ENCODE measurements around the gene IBA57. TPM values are rescaled to one million over a fixed set of nuclear protein-coding genes. Genes with fewer than 3 reads are reported as not detected.

IBA57 gene
- total and polyA plus RNA-seq, 4 donors: 2.8 to 21.4 (median 6.9) TPM

DNA sequence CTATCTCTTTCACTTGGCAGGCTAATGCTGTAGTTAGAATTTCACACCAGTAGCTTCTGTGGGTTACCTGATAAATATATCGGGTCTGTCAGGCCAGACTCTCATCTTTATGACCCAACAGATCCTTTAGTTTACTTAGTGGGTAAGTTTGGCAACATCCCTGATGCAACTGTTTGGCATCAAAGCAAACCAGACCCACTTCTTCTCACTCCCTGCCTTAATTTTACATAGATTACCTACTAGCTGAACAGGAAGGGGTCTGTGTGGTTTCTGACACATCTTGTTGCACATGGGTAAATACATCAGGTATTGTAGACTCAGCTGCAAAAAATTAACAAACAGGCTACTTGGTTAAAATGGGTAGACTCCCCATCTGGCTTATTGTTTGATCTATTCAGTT lies 28.7 kb upstream of the IBA57 start:
- 31 to 60% methylated on average over 1 of the region's 1 CpG for WGBS, 2 donors
- Histone ChIP-seq H3K4me3 (no peak overlapping the region), H3K27me3 (ENCODE audit: control insufficient read depth in 3 of 3, insufficient read depth in 3 of 3, low read length in 2 of 3) (no peaks in the 10 kb centered on the region), H3K36me3 (ENCODE audit: control insufficient read depth in 4 of 4, insufficient read depth in 4 of 4, low read length in 4 of 4) (peaks cover 0 to 3% (median under 1%) of the 10 kb centered on the region in 4 donors), H3K9me3 (ENCODE audit: control insufficient read depth in 4 of 4, insufficient read depth in 3 of 4, low read length in 3 of 4) (no peaks in the 10 kb centered on the region), H3K9ac (ENCODE audit: insufficient read depth in 1 of 2, low read length in 2 of 2) (no peak overlapping the region), H3K4me1 (ENCODE audit: control insufficient read depth in 5 of 5, insufficient read depth in 5 of 5, low read length in 5 of 5) (peaks cover 0 to 13% (median 3%) of the 10 kb centered on the region in 5 donors), H3K27ac (ENCODE audit: low read depth in 1 of 2, low read length in 1 of 2) (no peak overlapping the region)
- TF ChIP-seq, protein P1, sequence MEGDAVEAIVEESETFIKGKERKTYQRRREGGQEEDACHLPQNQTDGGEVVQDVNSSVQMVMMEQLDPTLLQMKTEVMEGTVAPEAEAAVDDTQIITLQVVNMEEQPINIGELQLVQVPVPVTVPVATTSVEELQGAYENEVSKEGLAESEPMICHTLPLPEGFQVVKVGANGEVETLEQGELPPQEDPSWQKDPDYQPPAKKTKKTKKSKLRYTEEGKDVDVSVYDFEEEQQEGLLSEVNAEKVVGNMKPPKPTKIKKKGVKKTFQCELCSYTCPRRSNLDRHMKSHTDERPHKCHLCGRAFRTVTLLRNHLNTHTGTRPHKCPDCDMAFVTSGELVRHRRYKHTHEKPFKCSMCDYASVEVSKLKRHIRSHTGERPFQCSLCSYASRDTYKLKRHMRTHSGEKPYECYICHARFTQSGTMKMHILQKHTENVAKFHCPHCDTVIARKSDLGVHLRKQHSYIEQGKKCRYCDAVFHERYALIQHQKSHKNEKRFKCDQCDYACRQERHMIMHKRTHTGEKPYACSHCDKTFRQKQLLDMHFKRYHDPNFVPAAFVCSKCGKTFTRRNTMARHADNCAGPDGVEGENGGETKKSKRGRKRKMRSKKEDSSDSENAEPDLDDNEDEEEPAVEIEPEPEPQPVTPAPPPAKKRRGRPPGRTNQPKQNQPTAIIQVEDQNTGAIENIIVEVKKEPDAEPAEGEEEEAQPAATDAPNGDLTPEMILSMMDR (IDR thresholded peaks at IDR 0.05; ENCODE audit: control extremely low read depth, extremely low read depth): no peak
- DNase-seq (no peak), ATAC-seq (ENCODE audit: insufficient read depth, low FRiP score) (no peak)

DNA sequence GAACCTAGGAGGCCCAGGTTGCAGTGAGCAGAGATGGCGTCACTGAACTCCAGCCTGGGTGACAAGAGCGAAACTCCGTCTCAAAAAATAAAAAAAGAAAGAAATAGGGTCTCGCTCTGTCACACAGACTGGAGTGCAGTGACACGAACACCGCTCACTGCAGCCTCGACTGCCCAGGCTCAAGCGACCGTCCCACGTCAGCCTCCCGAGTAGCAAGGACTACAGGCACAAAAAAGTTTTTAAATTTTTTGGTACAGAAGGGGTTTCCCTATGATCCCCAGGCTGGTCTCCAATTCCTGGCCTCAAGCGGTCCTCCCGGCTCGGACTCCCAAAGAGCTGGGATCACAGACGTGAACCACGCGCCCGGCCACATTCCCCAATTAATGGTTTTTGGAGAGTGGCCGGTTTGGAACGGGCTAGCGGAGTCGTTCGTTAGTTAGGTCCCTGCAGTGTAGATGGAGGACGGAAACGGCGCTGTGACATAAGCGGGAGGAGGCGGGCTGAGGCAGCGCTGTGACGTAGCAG lies 26.1 kb upstream of the IBA57 start:
- WGBS, 2 donors: 23 to 24% methylated on average over 30 of the region's 30 CpGs
- TF ChIP-seq, protein P1 (IDR thresholded peaks at IDR 0.05; ENCODE audit: control extremely low read depth, extremely low read depth): no peak
- Histone ChIP-seq H3K4me3 (peak overlapping the region; percentile 45), H3K4me1 (ENCODE audit: control insufficient read depth in 5 of 5, insufficient read depth in 5 of 5, low read length in 5 of 5) (peaks cover 0 to 30% (median 6%) of the 10 kb centered on the region in 5 donors), H3K27ac (ENCODE audit: low read depth in 1 of 2, low read length in 1 of 2) (peak overlapping the region; percentile 91 to 99), H3K9ac (ENCODE audit: insufficient read depth in 1 of 2, low read length in 2 of 2) (peak overlapping the region; percentile 67 to 77), H3K27me3 (ENCODE audit: control insufficient read depth in 3 of 3, insufficient read depth in 3 of 3, low read length in 2 of 3) (no peaks in the 10 kb centered on the region), H3K36me3 (ENCODE audit: control insufficient read depth in 4 of 4, insufficient read depth in 4 of 4, low read length in 4 of 4) (peaks cover 0 to 7% (median 2%) of the 10 kb centered on the region in 4 donors), H3K9me3 (ENCODE audit: control insufficient read depth in 4 of 4, insufficient read depth in 3 of 4, low read length in 3 of 4) (no peaks in the 10 kb centered on the region)
- DNase-seq (no peak), ATAC-seq (ENCODE audit: insufficient read depth, low FRiP score) (no peak)

GRCh38 chr1:228139931-228140723 lies 25.5 kb upstream of the IBA57 start, which contains the start of gene GUK1:
GUK1 (plus strand) TSS chr1:228140279; CDS start chr1:228140303, 24 bp downstream.
- Histone ChIP-seq H3K27me3 (ENCODE audit: control insufficient read depth in 3 of 3, insufficient read depth in 3 of 3, low read length in 2 of 3) (no peaks in the 10 kb centered on the region), H3K9ac (ENCODE audit: insufficient read depth in 1 of 2, low read length in 2 of 2) (peak within 1 kb of the TSS; percentile 77 to 81), H3K9me3 (ENCODE audit: control insufficient read depth in 4 of 4, insufficient read depth in 3 of 4, low read length in 3 of 4) (no peaks in the 10 kb centered on the region), H3K4me1 (ENCODE audit: control insufficient read depth in 5 of 5, insufficient read depth in 5 of 5, low read length in 5 of 5) (peaks cover 0 to 30% (median 6%) of the 10 kb centered on the region in 5 donors), H3K4me3 (peak within 1 kb of the TSS; percentile 89), H3K27ac (ENCODE audit: low read depth in 1 of 2, low read length in 1 of 2) (peak within 1 kb of the TSS; percentile 96 to 99), H3K36me3 (ENCODE audit: control insufficient read depth in 4 of 4, insufficient read depth in 4 of 4, low read length in 4 of 4) (peaks cover 0 to 13% (median 2%) of the 10 kb centered on the region in 4 donors)
- WGBS, 2 donors: 0% methylated on average over 75 to 95 of the region's 95 CpGs
- ATAC-seq (ENCODE audit: insufficient read depth, low FRiP score) (peak; percentile 96), DNase-seq (peak; percentile 98 to 99 (median 99))
- TF ChIP-seq, protein P1 (IDR thresholded peaks at IDR 0.05; ENCODE audit: control extremely low read depth, extremely low read depth): peak; percentile 6

Measured in lung (tissue), 12 donors.